ENCODE results near the gene DSTYK. TPM values are rescaled to one million over a fixed set of nuclear protein-coding genes. Genes with fewer than 3 reads are reported as not detected.

The DSTYK gene
- total RNA-seq, 1 experiment from 2014 or later, result 11.3 TPM

- TF ChIP-seq TCF7L2 (IDR thresholded peaks at IDR 0.05; ENCODE audit: low read depth, low read length), result no peak
- no peak for TF ChIP-seq POLR2AphosphoS5 (IDR thresholded peaks at IDR 0.05; ENCODE audit: low read depth, low read length)
- no peak for TF ChIP-seq REST (IDR thresholded peaks at IDR 0.05; ENCODE audit: insufficient read depth in 1 of 2, low read depth in 2 of 2, low read length in 1 of 2)
- no peak for TF ChIP-seq CTCF (IDR thresholded peaks at IDR 0.05)
- TF ChIP-seq SIN3A (IDR thresholded peaks at IDR 0.05; ENCODE audit: borderline replicate concordance, insufficient read depth, low read depth, low read length), result no peak
- no peaks in the 10 kb centered on the region for H3K27me3 ChIP-seq (ENCODE audit: control insufficient read depth, insufficient read depth, low read length)
- no TSS peak for BruUV-seq (replicated peaks)
- H3K4me3 ChIP-seq (ENCODE audit: low read depth in 2 of 2, low read length in 2 of 2), result no peak overlapping the region
- no peak overlapping the region for H3K27ac ChIP-seq (ENCODE audit: low read length)
- DNase-seq (ENCODE audit: low read depth, low spot score) (no peak), ATAC-seq (no peak)
- in situ Hi-C loops (cut with HindIII; ENCODE audit: low pct_unique_long_range_greater_than_20kb, low sequenced_read_pairs), result no loop called here
- H3K9me3 ChIP-seq (ENCODE audit: control insufficient read depth, insufficient read depth, low read depth, low read length), result no peaks in the 10 kb centered on the region
- ChIA-PET POLR2A (interaction anchor here (0.8 kb wide), 1 partner anchor 273 kb away, joined by 4 read pairs; no protein-coding TSS in a partner anchor), CTCF (interaction anchor here (0.7 to 1.4 kb wide), 4 partner anchors 28 to 197 kb away, joined by 3 to 5 read pairs (median 3); no protein-coding TSS in a partner anchor)
- H3K4me1 ChIP-seq (ENCODE audit: control insufficient read depth, insufficient read depth, low read length), result peaks cover 4% of the 10 kb centered on the region
- no peaks in the 10 kb centered on the region for H3K36me3 ChIP-seq (ENCODE audit: control insufficient read depth, insufficient read depth, low read length)
- intact Hi-C loops (cut with micrococcal nuclease; ENCODE audit: unreplicated experiment), result loop anchor here (5.0 to 10.0 kb wide), 3 partner anchors 133 to 273 kb away; partner anchors contain the start of gene RBBP5
These were observed 46.8 kb upstream of the DSTYK start for GRCh38 chr1:205258261-205258691.

GRCh38 chr1:205257735-205258134 lies 46.2 kb upstream of the DSTYK start:
- Histone ChIP-seq H3K4me1 (ENCODE audit: control insufficient read depth, insufficient read depth, low read length) (peaks cover 4% of the 10 kb centered on the region), H3K27ac (ENCODE audit: low read length) (no peak overlapping the region), H3K4me3 (ENCODE audit: low read depth in 2 of 2, low read length in 2 of 2) (no peak overlapping the region), H3K9me3 (ENCODE audit: control insufficient read depth, insufficient read depth, low read depth, low read length) (no peaks in the 10 kb centered on the region), H3K36me3 (ENCODE audit: control insufficient read depth, insufficient read depth, low read length) (no peaks in the 10 kb centered on the region), H3K27me3 (ENCODE audit: control insufficient read depth, insufficient read depth, low read length) (no peaks in the 10 kb centered on the region)
- ATAC-seq (no peak), DNase-seq (ENCODE audit: low read depth, low spot score) (no peak)
- CTCF ChIA-PET, result interaction anchor here (0.7 to 1.0 kb wide), 3 partner anchors 28 to 196 kb away, joined by 3 to 5 read pairs (median 3); no protein-coding TSS in a partner anchor
- no peak for TF ChIP-seq REST (IDR thresholded peaks at IDR 0.05; ENCODE audit: insufficient read depth in 1 of 2, low read depth in 2 of 2, low read length in 1 of 2)
- no peak for TF ChIP-seq CTCF (IDR thresholded peaks at IDR 0.05)
- TF ChIP-seq POLR2AphosphoS5 (IDR thresholded peaks at IDR 0.05; ENCODE audit: low read depth, low read length), result no peak
- in situ Hi-C loops (cut with HindIII; ENCODE audit: low pct_unique_long_range_greater_than_20kb, low sequenced_read_pairs), result no loop called here
- POLR2A ChIA-PET, result no interaction called here
- intact Hi-C loops (cut with micrococcal nuclease; ENCODE audit: unreplicated experiment), result loop anchor here (5.0 to 10.0 kb wide), 3 partner anchors 133 to 273 kb away; partner anchors contain the start of gene RBBP5
- BruUV-seq (replicated peaks), result no TSS peak
